Karpas-422 (cell line): ENCODE data around the gene DNAH5. TPM values are rescaled to one million over a fixed set of nuclear protein-coding genes. Genes with fewer than 3 reads are reported as not detected.

Source experiments
- DNase-seq: peaks from one replicate; pipeline ENCODE4 v3.0.0-alpha.2; 2015
- H2AFZ ChIP-seq: fragments of 200-600 bp; sonication (generic); 2 replicates; pipeline ENCODE4 v1.6.1; 2014; ENCODE audit warnings: antibody characterized with exemption, low read length, mixed read lengths
- H3K27ac ChIP-seq: fragments of 200-600 bp; sonication (generic); 2 replicates; pipeline ENCODE4 v1.5.1; 2014; ENCODE audit warnings: mild to moderate bottlenecking, low read length, moderate library complexity
- H3K27me3 ChIP-seq: fragments of 200-600 bp; sonication (generic); 2 replicates; pipeline ENCODE4 v1.6.1; 2014; ENCODE audit warnings: low read length, mixed read lengths
- H3K36me3 ChIP-seq: fragments of 200-600 bp; sonication (generic); 2 replicates; pipeline ENCODE4 v1.6.1; 2014; ENCODE audit warnings: low read length, mixed read lengths; ENCODE audit not compliant: insufficient read depth
- H3K4me1 ChIP-seq: fragments of 200-600 bp; sonication (generic); 2 replicates; pipeline ENCODE4 v1.6.1; 2014; ENCODE audit warnings: mild to moderate bottlenecking, low read length, mixed read lengths
- H3K4me2 ChIP-seq: fragments of 200-600 bp; sonication (generic); 2 replicates; pipeline ENCODE4 v1.6.1; 2014; ENCODE audit warnings: low read length, low read depth, mild to moderate bottlenecking; ENCODE audit not compliant: poor library complexity, severe bottlenecking
- H3K4me3 ChIP-seq: fragments of 200-600 bp; sonication (generic); 2 replicates; pipeline ENCODE4 v1.5.1; 2014; ENCODE audit warnings: mild to moderate bottlenecking, antibody characterized with exemption, low read length, mixed read lengths
- H3K79me2 ChIP-seq: fragments of 200-600 bp; sonication (generic); 2 replicates; pipeline ENCODE4 v1.6.1; 2014; ENCODE audit warnings: mild to moderate bottlenecking, low read length, mixed read lengths
- H3K9ac ChIP-seq: fragments of 200-600 bp; sonication (generic); 2 replicates; pipeline ENCODE4 v1.6.0; 2014; ENCODE audit warnings: low read length
- H3K9me2 ChIP-seq: fragments of 200-600 bp; sonication (generic), shearing (Covaris generic); replicated peaks from 2 replicates; pipeline ENCODE4 v1.6.0; 2014; ENCODE audit warnings: mild to moderate bottlenecking, low read length, moderate library complexity; ENCODE audit not compliant: insufficient read depth
- H3K9me3 ChIP-seq: fragments of 300-700, 200-600 bp; sonication (generic); 2 replicates; pipeline ENCODE4 v1.6.1; 2014; ENCODE audit warnings: low read length, mixed read lengths
- H4K20me1 ChIP-seq: fragments of 200-600 bp; sonication (generic); 2 replicates; pipeline ENCODE4 v1.6.1; 2014; ENCODE audit warnings: mild to moderate bottlenecking, antibody characterized with exemption, low read length, low read depth; ENCODE audit not compliant: insufficient read depth
- total RNA-seq: library from RNA; depleted of rRNA; stranded (reverse); fragments of >200 nt; shearing (Covaris generic); gene quantifications from 2 replicates; pipeline ENCODE4 v1.2.3, GENCODE V29; 2014; ENCODE audit warnings: low replicate concordance

Gene DNAH5
- total RNA-seq, 1 experiment from 2014 or later = not detected

- no peaks in the 10 kb centered on the region for H3K9me2 ChIP-seq
- peaks cover 38% of the 10 kb centered on the region for H3K9me3 ChIP-seq
- H3K9ac ChIP-seq = no peak overlapping the region
- no peaks in the 10 kb centered on the region for H4K20me1 ChIP-seq
- no peak overlapping the region for H3K4me3 ChIP-seq
- no peak overlapping the region for H2AFZ ChIP-seq
- no peaks in the 10 kb centered on the region for H3K36me3 ChIP-seq
- no peaks in the 10 kb centered on the region for H3K79me2 ChIP-seq
- H3K27ac ChIP-seq = no peak overlapping the region
- no peak overlapping the region for H3K4me2 ChIP-seq
- no peaks in the 10 kb centered on the region for H3K27me3 ChIP-seq
- no peak for DNase-seq
- H3K4me1 ChIP-seq = no peaks in the 10 kb centered on the region
These were observed 11.9 kb downstream of the DNAH5 start for GRCh38 chr5:13932561-13932960.

- Histone ChIP-seq H3K27ac (no peak overlapping the region), H4K20me1 (no peaks in the 10 kb centered on the region), H3K4me1 (no peaks in the 10 kb centered on the region), H3K79me2 (no peaks in the 10 kb centered on the region), H3K4me3 (no peak overlapping the region), H3K9ac (no peak overlapping the region), H3K27me3 (no peaks in the 10 kb centered on the region), H3K9me2 (no peaks in the 10 kb centered on the region), H2AFZ (no peak overlapping the region), H3K4me2 (no peak overlapping the region), H3K9me3 (peaks cover 35% of the 10 kb centered on the region), H3K36me3 (no peaks in the 10 kb centered on the region)
- DNase-seq = no peak
These were observed 12.5 kb downstream of the DNAH5 start for GRCh38 chr5:13932011-13932410.

- no peaks in the 10 kb centered on the region for H3K27me3 ChIP-seq
- H3K79me2 ChIP-seq = no peaks in the 10 kb centered on the region
- peaks cover 35% of the 10 kb centered on the region for H3K9me3 ChIP-seq
- H3K9me2 ChIP-seq = no peaks in the 10 kb centered on the region
- H4K20me1 ChIP-seq = no peaks in the 10 kb centered on the region
- DNase-seq = no peak
- no peak overlapping the region for H3K27ac ChIP-seq
- H2AFZ ChIP-seq = no peak overlapping the region
- H3K36me3 ChIP-seq = no peaks in the 10 kb centered on the region
- H3K9ac ChIP-seq = no peak overlapping the region
- H3K4me1 ChIP-seq = no peaks in the 10 kb centered on the region
- H3K4me2 ChIP-seq = no peak overlapping the region
- H3K4me3 ChIP-seq = no peak overlapping the region
These were observed 13.8 kb downstream of the DNAH5 start for GRCh38 chr5:13930541-13931171.

GRCh38 chr5:13926731-13927130 lies 17.8 kb downstream of the DNAH5 start:
- no peak overlapping the region for H3K4me2 ChIP-seq
- no peaks in the 10 kb centered on the region for H3K9me2 ChIP-seq
- no peaks in the 10 kb centered on the region for H3K27me3 ChIP-seq
- no peaks in the 10 kb centered on the region for H3K79me2 ChIP-seq
- H3K9ac ChIP-seq = no peak overlapping the region
- H3K27ac ChIP-seq = no peak overlapping the region
- no peaks in the 10 kb centered on the region for H4K20me1 ChIP-seq
- DNase-seq = no peak
- H2AFZ ChIP-seq = no peak overlapping the region
- no peaks in the 10 kb centered on the region for H3K36me3 ChIP-seq
- peaks cover 26% of the 10 kb centered on the region for H3K9me3 ChIP-seq
- no peaks in the 10 kb centered on the region for H3K4me1 ChIP-seq
- H3K4me3 ChIP-seq = no peak overlapping the region

- Histone ChIP-seq H3K9me2 (no peaks in the 10 kb centered on the region), H3K4me2 (no peak overlapping the region), H3K79me2 (no peaks in the 10 kb centered on the region), H3K36me3 (no peaks in the 10 kb centered on the region), H3K27me3 (no peaks in the 10 kb centered on the region), H3K27ac (no peak overlapping the region), H3K4me3 (no peak overlapping the region), H3K9me3 (peaks cover 19% of the 10 kb centered on the region), H2AFZ (no peak overlapping the region), H3K4me1 (no peaks in the 10 kb centered on the region), H4K20me1 (no peaks in the 10 kb centered on the region), H3K9ac (no peak overlapping the region)
- no peak for DNase-seq
These were observed 22.9 kb downstream of the DNAH5 start for GRCh38 chr5:13921578-13921977.

GRCh38 chr5:13919786-13920185 lies 24.7 kb downstream of the DNAH5 start:
- Histone ChIP-seq H3K79me2 (no peaks in the 10 kb centered on the region), H3K4me2 (no peak overlapping the region), H3K36me3 (no peaks in the 10 kb centered on the region), H3K9me2 (no peaks in the 10 kb centered on the region), H3K27me3 (no peaks in the 10 kb centered on the region), H2AFZ (no peak overlapping the region), H3K9ac (no peak overlapping the region), H3K4me1 (no peaks in the 10 kb centered on the region), H3K4me3 (no peak overlapping the region), H4K20me1 (no peaks in the 10 kb centered on the region), H3K27ac (no peak overlapping the region), H3K9me3 (peaks cover 14% of the 10 kb centered on the region)
- DNase-seq = no peak

GRCh38 chr5:13919087-13919486 lies 25.4 kb downstream of the DNAH5 start:
- no peaks in the 10 kb centered on the region for H3K36me3 ChIP-seq
- H3K9me2 ChIP-seq = no peaks in the 10 kb centered on the region
- no peaks in the 10 kb centered on the region for H3K27me3 ChIP-seq
- peaks cover 12% of the 10 kb centered on the region for H3K9me3 ChIP-seq
- H2AFZ ChIP-seq = no peak overlapping the region
- no peak overlapping the region for H3K9ac ChIP-seq
- H3K4me1 ChIP-seq = no peaks in the 10 kb centered on the region
- H3K27ac ChIP-seq = no peak overlapping the region
- H3K79me2 ChIP-seq = no peaks in the 10 kb centered on the region
- no peaks in the 10 kb centered on the region for H4K20me1 ChIP-seq
- H3K4me3 ChIP-seq = no peak overlapping the region
- no peak for DNase-seq
- no peak overlapping the region for H3K4me2 ChIP-seq

- no peaks in the 10 kb centered on the region for H3K27me3 ChIP-seq
- H3K9ac ChIP-seq = no peak overlapping the region
- H3K4me2 ChIP-seq = no peak overlapping the region
- H3K4me1 ChIP-seq = no peaks in the 10 kb centered on the region
- no peaks in the 10 kb centered on the region for H3K36me3 ChIP-seq
- no peak overlapping the region for H3K27ac ChIP-seq
- H4K20me1 ChIP-seq = no peaks in the 10 kb centered on the region
- H3K79me2 ChIP-seq = no peaks in the 10 kb centered on the region
- no peak for DNase-seq
- peaks cover 10% of the 10 kb centered on the region for H3K9me3 ChIP-seq
- H3K9me2 ChIP-seq = no peaks in the 10 kb centered on the region
- no peak overlapping the region for H3K4me3 ChIP-seq
- H2AFZ ChIP-seq = no peak overlapping the region
These were observed 27.4 kb downstream of the DNAH5 start for GRCh38 chr5:13917061-13917460.
